Measurements from ENCODE around the gene ACACA.
"Not testable (repeated sequence)": the region's sequence is repeated elsewhere in the genome, so short reads cannot be mapped to it uniquely, and the experiment has no call there.

- not testable (repeated sequence) for TF ChIP-seq POLR2A, POLR2AphosphoS5 (IDR thresholded peaks at IDR 0.05; ENCODE audit: low read depth, low read length)
Measured at GRCh38 chr17:37143558-37143957, 263.1 kb downstream of the ACACA start.

Measured in GM12892 (cell line).